ENCODE measurements around the gene CGB5. TPM values are rescaled to one million over a fixed set of nuclear protein-coding genes. Genes with fewer than 3 reads are reported as not detected.
"Not testable (repeated sequence)": the region's sequence is repeated elsewhere in the genome, so short reads cannot be mapped to it uniquely, and the experiment has no call there.

Gene CGB5
- total RNA-seq, 1 donor from 2014 or later = not detected

DNA sequence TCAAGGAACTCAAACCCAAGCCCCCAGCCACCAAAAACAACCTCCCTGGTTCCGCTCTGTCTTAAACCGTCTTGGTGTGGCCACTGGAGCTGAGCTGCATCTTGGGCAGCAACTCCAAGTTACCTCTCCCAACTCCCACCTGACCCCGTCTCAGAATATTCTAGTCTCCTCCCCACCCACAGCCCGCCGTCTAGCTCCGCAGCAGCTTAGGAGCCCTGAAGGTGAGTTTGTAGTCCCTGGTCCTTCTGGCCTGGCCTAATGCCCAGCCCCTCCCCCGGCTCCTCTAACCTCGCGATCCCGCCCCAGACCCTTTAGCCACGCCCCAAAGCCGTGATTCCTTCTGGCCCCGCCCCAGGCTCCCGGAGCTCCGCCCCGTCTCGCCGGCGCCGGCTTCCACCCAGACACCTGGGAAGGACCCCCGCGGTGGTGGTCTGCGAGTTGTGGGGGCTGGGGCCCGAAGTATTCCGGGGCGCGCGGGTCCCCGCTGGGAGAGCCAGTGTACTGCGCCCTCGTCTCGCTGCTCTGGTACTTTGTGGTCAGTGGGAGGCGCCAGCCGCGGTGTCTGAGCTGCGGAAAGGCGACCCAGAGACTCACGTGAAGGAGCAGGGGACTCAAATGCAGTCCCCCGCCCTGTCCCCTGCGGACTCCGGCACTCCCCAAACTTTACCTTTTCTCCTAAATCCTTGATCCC lies 24.3 kb upstream of the CGB5 start:
- no peak overlapping the region for H3K27ac Mint-ChIP-seq (ENCODE audit: unreplicated experiment)

DNA sequence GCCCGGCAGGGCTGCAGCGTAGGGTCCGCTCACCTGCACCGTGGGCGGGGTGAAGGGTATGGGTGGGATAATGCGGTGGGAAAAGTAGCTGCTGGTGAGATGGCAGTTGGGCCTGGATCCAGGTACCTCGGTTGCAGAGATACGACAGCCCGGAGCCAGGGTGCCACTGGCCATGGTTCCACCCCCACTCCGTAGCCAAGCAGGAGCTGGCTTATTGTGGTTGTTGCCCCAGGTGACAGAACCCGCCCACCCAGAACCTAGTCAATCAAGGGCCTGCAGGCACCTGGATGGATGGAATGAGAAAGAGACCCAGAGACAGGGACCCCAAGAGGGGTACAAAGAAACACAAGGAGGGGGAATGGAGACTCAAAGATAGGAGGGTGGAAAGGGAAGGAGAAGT lies 23.3 kb upstream of the CGB5 start:
- H3K9me3 Mint-ChIP-seq (ENCODE audit: low read depth) = no peaks in the 10 kb centered on the region
- TF ChIP-seq, protein P1, sequence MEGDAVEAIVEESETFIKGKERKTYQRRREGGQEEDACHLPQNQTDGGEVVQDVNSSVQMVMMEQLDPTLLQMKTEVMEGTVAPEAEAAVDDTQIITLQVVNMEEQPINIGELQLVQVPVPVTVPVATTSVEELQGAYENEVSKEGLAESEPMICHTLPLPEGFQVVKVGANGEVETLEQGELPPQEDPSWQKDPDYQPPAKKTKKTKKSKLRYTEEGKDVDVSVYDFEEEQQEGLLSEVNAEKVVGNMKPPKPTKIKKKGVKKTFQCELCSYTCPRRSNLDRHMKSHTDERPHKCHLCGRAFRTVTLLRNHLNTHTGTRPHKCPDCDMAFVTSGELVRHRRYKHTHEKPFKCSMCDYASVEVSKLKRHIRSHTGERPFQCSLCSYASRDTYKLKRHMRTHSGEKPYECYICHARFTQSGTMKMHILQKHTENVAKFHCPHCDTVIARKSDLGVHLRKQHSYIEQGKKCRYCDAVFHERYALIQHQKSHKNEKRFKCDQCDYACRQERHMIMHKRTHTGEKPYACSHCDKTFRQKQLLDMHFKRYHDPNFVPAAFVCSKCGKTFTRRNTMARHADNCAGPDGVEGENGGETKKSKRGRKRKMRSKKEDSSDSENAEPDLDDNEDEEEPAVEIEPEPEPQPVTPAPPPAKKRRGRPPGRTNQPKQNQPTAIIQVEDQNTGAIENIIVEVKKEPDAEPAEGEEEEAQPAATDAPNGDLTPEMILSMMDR (IDR thresholded peaks at IDR 0.05) = no peak
- H3K36me3 Mint-ChIP-seq (ENCODE audit: low read depth) = peaks cover 5% of the 10 kb centered on the region
- no peak for DNase-seq (ENCODE audit: low spot score)
- peaks cover 4% of the 10 kb centered on the region for H3K27me3 Mint-ChIP-seq (ENCODE audit: low read depth)
- no peak overlapping the region for H3K4me3 Mint-ChIP-seq (ENCODE audit: unreplicated experiment)
- H3K27ac Mint-ChIP-seq (ENCODE audit: unreplicated experiment) = no peak overlapping the region
- peaks cover 13% of the 10 kb centered on the region for H3K4me1 Mint-ChIP-seq (ENCODE audit: low read depth)

More for the DNA sequence above, 24.3 kb upstream of the CGB5 start:
- TF ChIP-seq, protein P1 (IDR thresholded peaks at IDR 0.05) = peak; percentile 48
- peaks cover 10% of the 10 kb centered on the region for H3K4me1 Mint-ChIP-seq (ENCODE audit: low read depth)
- no peaks in the 10 kb centered on the region for H3K9me3 Mint-ChIP-seq (ENCODE audit: low read depth)
- H3K27me3 Mint-ChIP-seq (ENCODE audit: low read depth) = peaks cover 4% of the 10 kb centered on the region
- peaks cover 5% of the 10 kb centered on the region for H3K36me3 Mint-ChIP-seq (ENCODE audit: low read depth)
- no peak for DNase-seq (ENCODE audit: low spot score)
- H3K4me3 Mint-ChIP-seq (ENCODE audit: unreplicated experiment) = peak overlapping the region; percentile 21

DNA sequence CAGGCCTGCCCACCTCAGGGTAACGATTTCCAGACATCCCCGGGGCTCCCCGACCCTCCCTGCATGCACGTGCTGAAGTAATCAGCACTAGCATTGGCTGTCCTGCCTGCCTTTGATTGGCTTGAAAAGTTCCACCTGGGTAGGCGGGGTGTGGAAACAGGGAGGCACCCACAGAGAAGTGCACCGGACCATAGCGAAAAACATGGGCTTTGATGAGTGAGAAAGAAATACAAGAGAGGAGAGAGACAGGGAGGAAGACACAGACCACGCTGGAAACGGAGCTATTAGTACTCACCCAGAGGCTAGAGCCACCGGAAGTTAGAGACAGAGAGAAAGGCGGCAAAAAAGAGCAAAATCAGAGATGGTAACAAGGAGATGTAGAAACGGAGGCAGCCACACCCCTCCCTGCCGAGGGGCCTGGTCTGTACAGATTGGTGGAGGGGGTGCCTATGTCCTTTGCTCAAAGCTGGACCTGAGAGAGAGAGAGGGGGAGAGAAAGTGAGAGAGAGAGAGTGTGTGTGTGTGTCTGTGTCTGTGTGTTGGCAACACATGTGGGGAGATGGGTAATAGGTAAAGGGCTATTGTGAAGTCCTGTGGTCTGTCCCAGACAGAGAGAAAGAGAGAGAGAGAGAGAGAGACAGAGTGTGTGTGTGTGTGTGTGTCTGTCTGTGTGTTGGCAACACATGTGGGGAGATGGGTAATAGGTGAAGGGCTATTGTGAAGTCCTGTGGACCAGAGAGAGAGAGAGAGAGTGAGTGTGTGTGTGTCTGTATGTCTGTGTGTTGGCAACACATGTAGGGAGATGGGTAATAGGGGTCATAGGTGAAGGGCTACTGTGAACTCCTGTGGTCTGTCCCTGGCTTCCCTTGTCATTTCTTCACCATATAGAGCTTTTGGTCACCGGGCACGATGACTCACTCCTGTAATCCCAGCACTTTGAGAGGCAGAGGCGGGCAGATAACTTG lies 22.4 kb upstream of the CGB5 start:
- Mint-ChIP-seq H3K4me1 (ENCODE audit: low read depth) (peaks cover 17% of the 10 kb centered on the region), H3K4me3 (ENCODE audit: unreplicated experiment) (no peak overlapping the region)
- no peak for DNase-seq (ENCODE audit: low spot score)

DNA sequence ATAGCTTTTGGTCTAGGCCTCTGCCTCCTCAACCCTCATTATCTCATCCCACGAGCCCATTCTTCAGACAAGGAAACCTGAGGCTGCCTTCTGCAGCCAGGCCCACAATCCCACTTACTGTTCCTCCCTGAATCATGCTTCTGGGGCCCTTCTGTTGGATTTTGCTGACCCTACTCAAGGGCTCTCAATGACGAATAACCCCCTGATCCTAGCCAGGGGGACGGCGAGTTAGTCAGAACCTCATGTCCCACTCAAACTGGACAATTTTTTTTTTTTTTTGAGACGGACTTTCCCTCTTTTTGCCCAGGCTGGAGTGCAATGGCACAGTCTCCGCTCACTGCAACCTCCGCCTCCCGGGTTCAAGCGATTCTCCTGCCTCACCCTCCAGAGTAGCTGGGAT lies 21.5 kb upstream of the CGB5 start:
- H3K27ac Mint-ChIP-seq (ENCODE audit: unreplicated experiment) = no peak overlapping the region
- TF ChIP-seq, protein P1 (IDR thresholded peaks at IDR 0.05) = no peak
- no peaks in the 10 kb centered on the region for H3K9me3 Mint-ChIP-seq (ENCODE audit: low read depth)
- DNase-seq (ENCODE audit: low spot score) = no peak
- no peak overlapping the region for H3K4me3 Mint-ChIP-seq (ENCODE audit: unreplicated experiment)
- H3K27me3 Mint-ChIP-seq (ENCODE audit: low read depth) = peaks cover 4% of the 10 kb centered on the region
- no peaks in the 10 kb centered on the region for H3K36me3 Mint-ChIP-seq (ENCODE audit: low read depth)
- H3K4me1 Mint-ChIP-seq (ENCODE audit: low read depth) = peaks cover 17% of the 10 kb centered on the region

More for the DNA sequence above, 22.4 kb upstream of the CGB5 start:
- TF ChIP-seq, protein P1 (IDR thresholded peaks at IDR 0.05) = no peak
- Mint-ChIP-seq H3K27me3 (ENCODE audit: low read depth) (peaks cover 4% of the 10 kb centered on the region), H3K36me3 (ENCODE audit: low read depth) (no peaks in the 10 kb centered on the region), H3K27ac (ENCODE audit: unreplicated experiment) (no peak overlapping the region), H3K9me3 (ENCODE audit: low read depth) (no peaks in the 10 kb centered on the region)

DNA sequence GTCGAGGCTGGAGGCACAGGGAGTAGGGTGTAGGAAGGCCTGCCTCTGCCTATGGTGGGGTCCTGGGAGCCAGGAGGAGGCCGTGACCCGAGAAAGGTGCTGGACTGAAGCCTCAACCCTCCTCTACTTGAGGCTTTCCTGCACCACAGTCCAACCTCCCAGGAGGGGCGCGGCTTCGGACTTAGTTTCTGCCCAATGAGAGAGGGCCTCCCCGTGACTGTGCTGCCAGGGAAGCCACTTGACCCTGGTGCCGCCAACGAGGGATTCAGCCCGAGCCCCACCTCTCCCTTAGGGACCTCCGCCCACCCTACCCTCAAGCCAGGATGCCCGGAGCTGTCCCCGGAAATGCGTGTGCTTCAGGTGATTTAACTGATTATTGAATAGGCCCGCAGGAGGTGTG lies 19.4 kb upstream of the CGB5 start, which contains the start of gene CGB3:
CGB3 (minus strand) TSS at position 101 of the 400 bp plus-strand sequence. CDS start 362 bp downstream, outside the sequence.
- H3K9me3 Mint-ChIP-seq (ENCODE audit: low read depth); H3K27ac Mint-ChIP-seq (ENCODE audit: unreplicated experiment); H3K4me3 Mint-ChIP-seq (ENCODE audit: unreplicated experiment): not testable (repeated sequence)

DNA sequence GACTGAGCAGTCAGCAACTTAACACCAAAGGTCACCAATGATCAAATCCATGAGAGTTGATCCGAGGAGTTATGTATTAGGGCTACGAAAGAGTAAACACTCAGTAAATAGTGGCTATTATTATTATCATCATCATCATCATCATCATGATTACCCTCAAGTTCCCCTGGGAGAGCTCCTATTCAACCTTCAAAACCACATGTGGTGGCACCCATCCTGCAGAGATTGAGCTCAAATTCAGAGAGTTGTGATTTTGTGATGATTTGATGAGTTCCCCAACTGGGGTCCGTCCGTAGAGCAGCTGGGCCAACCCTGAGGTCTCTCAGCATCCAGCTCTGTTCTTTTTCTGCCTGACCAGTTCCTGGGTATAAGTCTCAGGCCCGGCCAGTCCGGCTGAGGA lies 18.6 kb upstream of the CGB5 start:
- not testable (repeated sequence) for DNase-seq (ENCODE audit: low spot score); H3K27ac Mint-ChIP-seq (ENCODE audit: unreplicated experiment); H3K27me3 Mint-ChIP-seq (ENCODE audit: low read depth); H3K9me3 Mint-ChIP-seq (ENCODE audit: low read depth); H3K36me3 Mint-ChIP-seq (ENCODE audit: low read depth); H3K4me3 Mint-ChIP-seq (ENCODE audit: unreplicated experiment)
- peaks cover 19% of the 10 kb centered on the region for H3K4me1 Mint-ChIP-seq (ENCODE audit: low read depth)

More for the DNA sequence above, 19.4 kb upstream of the CGB5 start, which contains the start of gene CGB3:
- not testable (repeated sequence) for H3K36me3 Mint-ChIP-seq (ENCODE audit: low read depth); H3K27me3 Mint-ChIP-seq (ENCODE audit: low read depth); DNase-seq (ENCODE audit: low spot score)
- H3K4me1 Mint-ChIP-seq (ENCODE audit: low read depth) = peaks cover 14% of the 10 kb centered on the region

DNA sequence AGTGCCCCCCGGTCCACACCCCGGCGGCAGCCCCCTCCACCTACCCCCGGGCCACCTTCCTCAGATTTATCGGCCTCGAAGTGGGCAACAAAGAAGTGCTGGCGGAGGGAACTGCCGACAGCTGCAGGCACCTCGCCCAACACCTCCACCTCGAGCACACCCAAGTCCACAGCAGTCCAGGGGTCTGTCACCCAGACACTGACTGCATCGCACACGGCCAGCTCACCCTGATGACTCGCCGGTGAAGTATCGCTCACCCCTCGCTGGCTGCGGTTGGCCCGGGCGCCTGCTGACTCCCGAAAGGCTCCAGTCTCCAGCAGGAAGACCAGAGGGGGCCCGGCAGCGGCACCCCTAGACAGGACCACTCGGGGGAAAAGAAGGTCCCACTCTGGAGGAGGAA lies 18.0 kb upstream of the CGB5 start:
- not testable (repeated sequence) for H3K9me3 Mint-ChIP-seq (ENCODE audit: low read depth)

DNA sequence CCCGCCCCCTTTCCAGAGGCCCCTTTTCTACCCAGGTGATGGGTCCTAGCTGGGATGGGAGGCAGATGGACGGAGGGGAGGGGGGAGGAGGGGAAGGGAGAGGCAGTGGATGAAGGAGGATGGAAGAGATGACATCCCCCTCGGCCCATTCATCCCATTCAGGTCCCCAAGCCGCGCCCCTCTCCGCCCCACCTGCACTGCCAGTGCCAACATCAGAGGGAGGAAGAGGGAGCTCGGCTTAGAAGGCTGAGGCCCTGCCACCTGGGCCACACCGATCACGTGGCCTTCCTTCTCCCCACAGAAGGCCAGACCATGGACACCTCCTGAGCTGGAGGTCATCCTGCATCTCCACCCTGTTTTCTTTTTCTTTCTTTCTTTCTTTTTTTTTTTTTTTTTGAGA lies 15.0 kb upstream of the CGB5 start:
- H3K36me3 Mint-ChIP-seq (ENCODE audit: low read depth); H3K4me3 Mint-ChIP-seq (ENCODE audit: unreplicated experiment); DNase-seq (ENCODE audit: low spot score); H3K9me3 Mint-ChIP-seq (ENCODE audit: low read depth); H3K27me3 Mint-ChIP-seq (ENCODE audit: low read depth); H3K27ac Mint-ChIP-seq (ENCODE audit: unreplicated experiment): not testable (repeated sequence)
- peaks cover 14% of the 10 kb centered on the region for H3K4me1 Mint-ChIP-seq (ENCODE audit: low read depth)

More for the DNA sequence above, 18.0 kb upstream of the CGB5 start:
- not testable (repeated sequence) for H3K4me3 Mint-ChIP-seq (ENCODE audit: unreplicated experiment); H3K36me3 Mint-ChIP-seq (ENCODE audit: low read depth); H3K27me3 Mint-ChIP-seq (ENCODE audit: low read depth); H3K27ac Mint-ChIP-seq (ENCODE audit: unreplicated experiment); DNase-seq (ENCODE audit: low spot score)
- peaks cover 19% of the 10 kb centered on the region for H3K4me1 Mint-ChIP-seq (ENCODE audit: low read depth)

All from chondrocyte (in vitro differentiated cells).